PC-9 (cell line): Measurements from ENCODE around the gene EPB41L2.

ENCODE experiments used
- CTCF ChIP-seq: fragments of 200-600 bp; sonication (generic); conservative IDR thresholded peaks from 2 replicates; pipeline ENCODE4 v1.6.1; 2017; ENCODE audit warnings: mixed run types, antibody characterized with exemption, mild to moderate bottlenecking, moderate library complexity
- EZH2 ChIP-seq: fragments of 200-600 bp; sonication (generic); IDR thresholded peaks from 2 replicates; pipeline ENCODE4 v1.8.0; 2017; ENCODE audit warnings: antibody characterized with exemption, low read depth

- TF ChIP-seq CTCF = no peak
- no peak for TF ChIP-seq EZH2
Observed at GRCh38 chr6:130796313-130796905, 266.6 kb downstream of the EPB41L2 start.
